Erythroblast (primary cell): ENCODE results near the gene AKAP13.

ENCODE experiments used
- GATA1 ChIP-seq: IDR thresholded peaks from 2 replicates; pipeline ENCODE4 v1.6.1; 2011; ENCODE audit warnings: low read depth, mild to moderate bottlenecking, control low read depth, low read length, moderate library complexity
- POLR2A ChIP-seq: IDR thresholded peaks from 2 replicates; pipeline ENCODE4 v1.6.1; 2011; ENCODE audit warnings: mild to moderate bottlenecking, low read length

DNA sequence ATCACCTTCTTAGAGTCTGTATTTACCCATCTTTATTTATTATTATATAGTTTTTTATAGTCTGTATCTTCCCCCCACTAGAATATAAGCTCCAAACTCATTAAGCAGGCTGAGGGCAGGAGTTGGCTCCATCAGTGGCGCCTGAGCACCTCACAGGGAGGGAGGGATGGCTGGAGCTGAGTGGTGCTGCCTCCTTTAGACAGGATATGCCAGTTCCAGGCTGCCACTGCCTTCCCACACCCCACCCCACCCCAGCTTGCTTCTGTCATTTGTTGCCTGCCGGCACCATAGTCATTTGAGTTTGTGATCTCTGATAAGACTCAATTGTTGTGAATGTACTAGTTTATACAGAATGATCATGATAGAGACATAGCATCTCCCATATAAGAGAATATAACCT lies 328.8 kb downstream of the AKAP13 start:
- TF ChIP-seq POLR2A = no peak
- no peak for TF ChIP-seq GATA1
